ENCODE data around the gene MAGI2. TPM values are rescaled to one million over a fixed set of nuclear protein-coding genes. Genes with fewer than 3 reads are reported as not detected.

The MAGI2 gene
- polyA plus RNA-seq, 3 donors, result 0.03 to 0.11 TPM; not detected in 1

GRCh38 chr7:78879206-78879605 is 574.3 kb downstream of the MAGI2 start:
- no peak for DNase-seq
- intact Hi-C loops (cut with micrococcal nuclease), result no loop called here
- Histone ChIP-seq H3K4me1 (ENCODE audit: control insufficient read depth in 1 of 2, insufficient read depth in 2 of 2, low read length in 2 of 2) (no peaks in the 10 kb centered on the region), H3K27me3 (ENCODE audit: control insufficient read depth in 2 of 2, insufficient read depth in 2 of 2, low read length in 2 of 2) (no peaks in the 10 kb centered on the region), H3K9ac (ENCODE audit: insufficient read depth, low read length, poor library complexity, severe bottlenecking) (no peak overlapping the region), H3K79me2 (ENCODE audit: insufficient read depth, low read length) (no peaks in the 10 kb centered on the region), H3K4me3 (replicated peaks in 1 of 3; ENCODE audit: low read depth in 2 of 3, low read length in 3 of 3) (no peak overlapping the region), H2AFZ (ENCODE audit: insufficient read depth, low read depth, low read length, poor library complexity, severe bottlenecking) (no peak overlapping the region), H4K20me1 (ENCODE audit: insufficient read depth, low read length) (no peaks in the 10 kb centered on the region), H3K27ac (ENCODE audit: low read depth in 1 of 2, low read length in 2 of 2) (no peak overlapping the region), H3K36me3 (replicated peaks in 1 of 2; ENCODE audit: control insufficient read depth in 1 of 2, insufficient read depth in 2 of 2, low read length in 2 of 2) (no peaks in the 10 kb centered on the region), H3K4me2 (replicated peaks; ENCODE audit: extremely low read depth, low read length, poor library complexity, severe bottlenecking) (no peak overlapping the region), H3K9me3 (replicated peaks in 1 of 2; ENCODE audit: control insufficient read depth in 1 of 2, insufficient read depth in 1 of 2, low read length in 2 of 2) (peaks cover 9 to 24% of the 10 kb centered on the region in 2 donors)
- Mint-ChIP-seq H3K36me3 (no peaks in the 10 kb centered on the region), H3K27ac (no peak overlapping the region), H3K9me3 (peaks cover 5 to 13% (median 9%) of the 10 kb centered on the region in 7 donors), H3K4me1 (no peaks in the 10 kb centered on the region), H3K27me3 (ENCODE audit: low read depth in 3 of 3) (peaks cover 0 to 4% (median 0%) of the 10 kb centered on the region in 3 donors), H3K4me3 (no peak overlapping the region)
- no peak for TF ChIP-seq CTCF (IDR thresholded peaks at IDR 0.05)
- WGBS (ENCODE audit: insufficient coverage), result no CpG with 5 or more reads among the region's 1 CpG

- Histone ChIP-seq H3K9ac (ENCODE audit: insufficient read depth, low read length, poor library complexity, severe bottlenecking) (no peak overlapping the region), H3K27ac (ENCODE audit: low read depth in 1 of 2, low read length in 2 of 2) (no peak overlapping the region), H3K4me1 (ENCODE audit: control insufficient read depth in 1 of 2, insufficient read depth in 2 of 2, low read length in 2 of 2) (no peaks in the 10 kb centered on the region), H3K4me3 (replicated peaks in 1 of 3; ENCODE audit: low read depth in 2 of 3, low read length in 3 of 3) (no peak overlapping the region), H2AFZ (ENCODE audit: insufficient read depth, low read depth, low read length, poor library complexity, severe bottlenecking) (no peak overlapping the region), H3K36me3 (replicated peaks in 1 of 2; ENCODE audit: control insufficient read depth in 1 of 2, insufficient read depth in 2 of 2, low read length in 2 of 2) (no peaks in the 10 kb centered on the region), H3K27me3 (ENCODE audit: control insufficient read depth in 2 of 2, insufficient read depth in 2 of 2, low read length in 2 of 2) (no peaks in the 10 kb centered on the region), H4K20me1 (ENCODE audit: insufficient read depth, low read length) (no peaks in the 10 kb centered on the region), H3K79me2 (ENCODE audit: insufficient read depth, low read length) (no peaks in the 10 kb centered on the region), H3K4me2 (replicated peaks; ENCODE audit: extremely low read depth, low read length, poor library complexity, severe bottlenecking) (no peak overlapping the region), H3K9me3 (replicated peaks in 1 of 2; ENCODE audit: control insufficient read depth in 1 of 2, insufficient read depth in 1 of 2, low read length in 2 of 2) (peaks cover 6 to 17% of the 10 kb centered on the region in 2 donors)
- H3K27me3 Mint-ChIP-seq (ENCODE audit: low read depth in 3 of 3), result peaks cover 0 to 2% (median 0%) of the 10 kb centered on the region in 3 donors
- WGBS (ENCODE audit: insufficient coverage), result 50% methylated on average over 1 of the region's 5 CpGs
- no peak for TF ChIP-seq CTCF (IDR thresholded peaks at IDR 0.05)
- H3K4me1 Mint-ChIP-seq, result no peaks in the 10 kb centered on the region
- DNase-seq, result no peak
- H3K27ac Mint-ChIP-seq, result no peak overlapping the region
- H3K9me3 Mint-ChIP-seq, result peaks cover 0 to 23% (median 3%) of the 10 kb centered on the region in 7 donors
- intact Hi-C loops (cut with micrococcal nuclease), result no loop called here
- no peaks in the 10 kb centered on the region for H3K36me3 Mint-ChIP-seq
- H3K4me3 Mint-ChIP-seq, result no peak overlapping the region
Measured at GRCh38 chr7:78873117-78873516, 580.4 kb downstream of the MAGI2 start.

All from CD14-positive monocyte (primary cell).